Activated T-helper 1 cell treated with Interleukin-2 at 50 U/mL for 16 hours (primary cell): ENCODE results near the gene SOBP.

Source experiments
- DNase-seq: peaks from one replicate; pipeline ENCODE4 v3.0.0-alpha.2; 2020; ENCODE audit warnings: low read depth

The SOBP gene

GRCh38 chr6:107641500-107641941 lies 151.6 kb downstream of the SOBP start:
- no peak for DNase-seq

- no peak for DNase-seq
Measured at GRCh38 chr6:107642095-107642860, 152.4 kb downstream of the SOBP start.

GRCh38 chr6:107642861-107643328 lies 153.0 kb downstream of the SOBP start:
- DNase-seq: no peak

- no peak for DNase-seq
Measured at GRCh38 chr6:107644513-107644912, 154.6 kb downstream of the SOBP start.

- no peak for DNase-seq
Measured at GRCh38 chr6:107645740-107646139, 155.8 kb downstream of the SOBP start.

- no peak for DNase-seq
Measured at GRCh38 chr6:107646176-107646575, 156.3 kb downstream of the SOBP start.

GRCh38 chr6:107646776-107647438 lies 157.0 kb downstream of the SOBP start:
- no peak for DNase-seq

GRCh38 chr6:107647439-107647948 lies 157.6 kb downstream of the SOBP start:
- DNase-seq: no peak

GRCh38 chr6:107648983-107649382 lies 159.1 kb downstream of the SOBP start:
- DNase-seq: no peak

GRCh38 chr6:107652526-107653182 lies 162.7 kb downstream of the SOBP start:
- DNase-seq: no peak

GRCh38 chr6:107653183-107653580 lies 163.3 kb downstream of the SOBP start:
- no peak for DNase-seq

- no peak for DNase-seq
Measured at GRCh38 chr6:107653861-107654394, 164.0 kb downstream of the SOBP start.

GRCh38 chr6:107654764-107655163 lies 164.8 kb downstream of the SOBP start:
- DNase-seq: no peak

- no peak for DNase-seq
Measured at GRCh38 chr6:107655245-107655644, 165.3 kb downstream of the SOBP start.

GRCh38 chr6:107655864-107656263 lies 165.9 kb downstream of the SOBP start:
- DNase-seq: no peak

GRCh38 chr6:107656401-107656800 lies 166.5 kb downstream of the SOBP start:
- DNase-seq: no peak

- DNase-seq: no peak
Measured at GRCh38 chr6:107656883-107657282, 167.0 kb downstream of the SOBP start.

- DNase-seq: no peak
Measured at GRCh38 chr6:107657373-107657754, 167.4 kb downstream of the SOBP start.

GRCh38 chr6:107657755-107658461 lies 168.0 kb downstream of the SOBP start:
- DNase-seq: no peak

- DNase-seq: no peak
Measured at GRCh38 chr6:107658920-107659865, 169.3 kb downstream of the SOBP start.

- DNase-seq: no peak
Measured at GRCh38 chr6:107660839-107661238, 170.9 kb downstream of the SOBP start.
